CD4-positive, alpha-beta memory T cell (primary cell): ENCODE results near the gene CCDC9B. TPM values are rescaled to one million over a fixed set of nuclear protein-coding genes. Genes with fewer than 3 reads are reported as not detected.
A peak's percentile ranks its signal among the peaks of the same experiment; 100 is the strongest.

Experiments used
- CTCF ChIA-PET: fragments of 350-600 bp; sonication (Branson Sonifier 250); formaldehyde crosslinking; loops from one replicate; lab custom pipeline; 2021; ENCODE audit warnings: inconsistent platforms; ENCODE audit not compliant: partially characterized antibody; lab: Charles Lee
- POLR2A ChIA-PET: fragments of 350-600 bp; sonication (Branson Sonifier 250); formaldehyde crosslinking; loops from one replicate; lab custom pipeline; 2021; ENCODE audit not compliant: partially characterized antibody; lab: Charles Lee
- DNase-seq, 5 donors: peaks; one replicate each; pipeline versions ENCODE4 v3.0.0 to v3.0.0-alpha.2; 2020 to 2022; ENCODE audit warnings: mixed read lengths in 1 of 5
- H3K27ac ChIP-seq: one replicate; pipeline ENCODE4 v1.7.0; 2013; ENCODE audit warnings: low read depth, low read length
- H3K27me3 ChIP-seq: 2 replicates; pipeline ENCODE4 v1.7.0; 2013; ENCODE audit warnings: mild to moderate bottlenecking, low read length, moderate library complexity; ENCODE audit not compliant: insufficient read depth
- H3K36me3 ChIP-seq: 2 replicates; pipeline ENCODE4 v1.7.0; 2013; ENCODE audit warnings: mild to moderate bottlenecking, low read length, moderate library complexity; ENCODE audit not compliant: insufficient read depth
- H3K4me1 ChIP-seq: 2 replicates; pipeline ENCODE4 v1.7.0; 2013; ENCODE audit warnings: mild to moderate bottlenecking, low read length, moderate library complexity; ENCODE audit not compliant: insufficient read depth
- H3K4me3 ChIP-seq, 2 donors: one replicate each; pipeline ENCODE4 v1.7.0; 2013; ENCODE audit warnings: low read length in 2 of 2, mild to moderate bottlenecking in 1 of 2
- H3K9me3 ChIP-seq, 2 donors: one replicate each; pipeline ENCODE4 v1.7.0; 2013; ENCODE audit warnings: low read length in 2 of 2, control low read depth in 1 of 2; ENCODE audit not compliant: control insufficient read depth in 1 of 2
- H3K27ac Mint-ChIP-seq, 7 donors: one replicate each; pipeline ENCODE4 v1.8.0; 2020 to 2021; ENCODE audit warnings: mixed read lengths in 7 of 7, mild to moderate bottlenecking in 6 of 7, inconsistent platforms in 3 of 7, moderate library complexity in 3 of 7
- H3K27me3 Mint-ChIP-seq, 2 donors: one replicate each; pipeline ENCODE4 v1.8.0; 2020 to 2021; ENCODE audit warnings: mixed read lengths in 2 of 2
- H3K36me3 Mint-ChIP-seq, 2 donors: one replicate each; pipeline ENCODE4 v1.8.0; 2020 to 2021; ENCODE audit warnings: mixed read lengths in 2 of 2, inconsistent platforms in 1 of 2, mild to moderate bottlenecking in 1 of 2
- H3K4me1 Mint-ChIP-seq, 4 donors: one replicate each; pipeline ENCODE4 v1.8.0; 2020 to 2021; ENCODE audit warnings: mixed read lengths in 4 of 4, mild to moderate bottlenecking in 1 of 4
- H3K4me3 Mint-ChIP-seq, 8 donors: one replicate each; pipeline ENCODE4 v1.8.0; 2020 to 2021; ENCODE audit warnings: mixed read lengths in 8 of 8, mild to moderate bottlenecking in 7 of 8, moderate library complexity in 6 of 8, inconsistent platforms in 3 of 8
- H3K9me3 Mint-ChIP-seq, 8 donors: one replicate each; pipeline ENCODE4 v1.8.0; 2020 to 2021; ENCODE audit warnings: mixed read lengths in 8 of 8, mild to moderate bottlenecking in 5 of 8, inconsistent platforms in 3 of 8, moderate library complexity in 1 of 8
- intact Hi-C: fragments of 100-400 bp; cut with micrococcal nuclease; formaldehyde crosslinking; loops from one replicate; pipeline ENCODE4 v1.15.1; 2023
- polyA plus RNA-seq, 2 donors: library from polyadenylated mRNA; unstranded; fragments of 300-500 nt; fragmentation: Illumina TruSeq; gene quantifications; one replicate each; pipeline ENCODE4 v1.2.3, GENCODE V29; 2021
- total RNA-seq, 2 experiments: library from RNA; stranded (reverse); gene quantifications; one replicate each; pipeline ENCODE4 v1.2.3, GENCODE V29; 2021

Gene CCDC9B
- total and polyA plus RNA-seq, 4 experiments from 2014 or later: 0.53 to 5.1 (median 2.6) TPM; not detected in 1

GRCh38 chr15:40358471-40359353, 18.0 kb upstream of the CCDC9B start:
- H3K36me3 ChIP-seq: no peaks in the 10 kb centered on the region
- intact Hi-C loops: loop anchor here (1.0 kb wide), 2 partner anchors 10 to 24 kb away; partner anchors contain the start of gene KNSTRN
- no peaks in the 10 kb centered on the region for H3K27me3 ChIP-seq
- H3K27me3 Mint-ChIP-seq: peaks cover 0 to 4% of the 10 kb centered on the region in 2 donors
- no peaks in the 10 kb centered on the region for H3K9me3 ChIP-seq
- peak overlapping the region; percentile 61 to 83 (median 74) for H3K4me3 Mint-ChIP-seq
- peak in 1 of 5 donors; percentile 17 for DNase-seq
- peak overlapping the region in 2 of 7 donors; percentile 68 to 82 for H3K27ac Mint-ChIP-seq
- CTCF ChIA-PET: interaction anchor here (1.0 to 3.7 kb wide), 2 partner anchors 9 to 14 kb away, joined by 3 to 16 read pairs; no protein-coding TSS in a partner anchor
- peak overlapping the region; percentile 29 to 54 for H3K4me3 ChIP-seq
- no peak overlapping the region for H3K27ac ChIP-seq
- H3K4me1 ChIP-seq: peaks cover 13% of the 10 kb centered on the region
- peaks cover 0 to 4% of the 10 kb centered on the region in 2 donors for H3K36me3 Mint-ChIP-seq
- no peaks in the 10 kb centered on the region for H3K9me3 Mint-ChIP-seq
- POLR2A ChIA-PET: interaction anchor here (1.0 to 1.5 kb wide), 2 partner anchors 35 to 40 kb away, joined by 3 read pairs; partner anchors contain the start of gene INAFM2
- H3K4me1 Mint-ChIP-seq: peaks cover 5 to 21% (median 7%) of the 10 kb centered on the region in 4 donors

- Mint-ChIP-seq H3K36me3 (peaks cover 0 to 4% of the 10 kb centered on the region in 2 donors), H3K27ac (peak within 1 kb of the TSS in 2 of 7 donors; percentile 68 to 82), H3K27me3 (peaks cover 0 to 4% of the 10 kb centered on the region in 2 donors), H3K4me1 (peaks cover 5 to 21% (median 7%) of the 10 kb centered on the region in 4 donors), H3K4me3 (peak within 1 kb of the TSS; percentile 80 to 87 (median 83)), H3K9me3 (peaks cover 0 to 2% (median 0%) of the 10 kb centered on the region in 8 donors)
- peak within 1 kb of the TSS; percentile 29 to 58 for H3K4me3 ChIP-seq
- peak; percentile 85 to 96 (median 90) for DNase-seq
- no peaks in the 10 kb centered on the region for H3K36me3 ChIP-seq
- peaks cover 13% of the 10 kb centered on the region for H3K4me1 ChIP-seq
- POLR2A ChIA-PET: interaction anchor here (0.9 to 1.5 kb wide), 7 partner anchors 9 to 83 kb away, joined by 3 to 5 read pairs (median 4); partner anchors contain the start of genes BAHD1, INAFM2 and IVD
- intact Hi-C loops: loop anchor here (1.0 kb wide), 2 partner anchors 10 to 24 kb away; partner anchors contain the start of gene KNSTRN
- CTCF ChIA-PET: interaction anchor here (1.0 to 3.9 kb wide), 5 partner anchors 10 to 64 kb away, joined by 3 to 16 read pairs (median 6); partner anchors contain the start of gene CCDC9B
- no peaks in the 10 kb centered on the region for H3K9me3 ChIP-seq
- H3K27me3 ChIP-seq: no peaks in the 10 kb centered on the region
- H3K27ac ChIP-seq: no peak within 1 kb of the TSS
Observed at GRCh38 chr15:40357723-40358470, 17.2 kb upstream of the CCDC9B start, which contains the start of gene DISP2. DISP2 (plus strand) TSS chr15:40358219; CDS start chr15:40358322, 103 bp downstream.

- Histone ChIP-seq H3K27ac (no peak overlapping the region), H3K36me3 (no peaks in the 10 kb centered on the region), H3K27me3 (no peaks in the 10 kb centered on the region), H3K4me1 (peaks cover 13% of the 10 kb centered on the region), H3K4me3 (no peak overlapping the region), H3K9me3 (no peaks in the 10 kb centered on the region)
- ChIA-PET POLR2A (interaction anchor here (0.9 to 1.5 kb wide), 7 partner anchors 9 to 83 kb away, joined by 3 to 5 read pairs (median 4); partner anchors contain the start of genes BAHD1, INAFM2 and IVD), CTCF (interaction anchor here (1.0 to 3.9 kb wide), 7 partner anchors 11 to 64 kb away, joined by 3 to 16 read pairs (median 6); partner anchors contain the start of genes CCDC9B and PLCB2)
- Mint-ChIP-seq H3K27me3 (peaks cover 0 to 4% of the 10 kb centered on the region in 2 donors), H3K27ac (no peak overlapping the region), H3K9me3 (peaks cover 0 to 2% (median 0%) of the 10 kb centered on the region in 8 donors), H3K36me3 (no peaks in the 10 kb centered on the region), H3K4me1 (peaks cover 3 to 15% (median 7%) of the 10 kb centered on the region in 4 donors), H3K4me3 (peak overlapping the region; percentile 27 to 87 (median 64))
- intact Hi-C loops: no loop called here
- DNase-seq: no peak
Observed at GRCh38 chr15:40357246-40357645, 16.5 kb upstream of the CCDC9B start.

GRCh38 chr15:40355976-40356585, 15.3 kb upstream of the CCDC9B start:
- POLR2A ChIA-PET: interaction anchor here (0.6 kb wide), 2 partner anchors 11 to 43 kb away, joined by 3 read pairs; no protein-coding TSS in a partner anchor
- intact Hi-C loops: no loop called here
- no peaks in the 10 kb centered on the region for H3K36me3 ChIP-seq
- Mint-ChIP-seq H3K36me3 (no peaks in the 10 kb centered on the region), H3K9me3 (peaks cover 0 to 2% (median 0%) of the 10 kb centered on the region in 8 donors), H3K4me3 (no peak overlapping the region), H3K27me3 (peaks cover 0 to 4% of the 10 kb centered on the region in 2 donors), H3K27ac (no peak overlapping the region), H3K4me1 (peaks cover 2 to 13% (median 7%) of the 10 kb centered on the region in 4 donors)
- no peak overlapping the region for H3K4me3 ChIP-seq
- no peak overlapping the region for H3K27ac ChIP-seq
- peaks cover 13% of the 10 kb centered on the region for H3K4me1 ChIP-seq
- H3K9me3 ChIP-seq: no peaks in the 10 kb centered on the region
- CTCF ChIA-PET: interaction anchor here (0.7 to 3.9 kb wide), 8 partner anchors 12 to 75 kb away, joined by 3 to 16 read pairs (median 6); partner anchors contain the start of genes CCDC9B and PLCB2
- no peak for DNase-seq
- H3K27me3 ChIP-seq: no peaks in the 10 kb centered on the region

- H3K36me3 ChIP-seq: no peaks in the 10 kb centered on the region
- no peaks in the 10 kb centered on the region for H3K27me3 ChIP-seq
- no peaks in the 10 kb centered on the region for H3K36me3 Mint-ChIP-seq
- no peak for DNase-seq
- ChIA-PET CTCF (interaction anchor here (0.6 to 3.9 kb wide), 6 partner anchors 9 to 80 kb away, joined by 3 to 16 read pairs (median 10); partner anchors contain the start of gene CCDC9B), POLR2A (no interaction called here)
- H3K4me1 Mint-ChIP-seq: peaks cover 2 to 11% (median 7%) of the 10 kb centered on the region in 4 donors
- H3K4me1 ChIP-seq: peaks cover 13% of the 10 kb centered on the region
- H3K4me3 ChIP-seq: no peak overlapping the region
- H3K27ac Mint-ChIP-seq: no peak overlapping the region
- H3K9me3 ChIP-seq: no peaks in the 10 kb centered on the region
- intact Hi-C loops: no loop called here
- H3K4me3 Mint-ChIP-seq: no peak overlapping the region
- H3K9me3 Mint-ChIP-seq: peaks cover 0 to 2% (median 0%) of the 10 kb centered on the region in 8 donors
- H3K27me3 Mint-ChIP-seq: peaks cover 0 to 4% of the 10 kb centered on the region in 2 donors
- H3K27ac ChIP-seq: no peak overlapping the region
Observed at GRCh38 chr15:40354408-40355171, 13.9 kb upstream of the CCDC9B start.
